Neural cell (in vitro differentiated cells): ENCODE measurements around the gene RWDD4. TPM values are rescaled to one million over a fixed set of nuclear protein-coding genes. Genes with fewer than 3 reads are reported as not detected.

Experiments
- H2AFZ ChIP-seq: fragments of 200-600, 300-800 bp; sonication (generic), shearing (Covaris generic); 2 replicates; pipeline ENCODE4 v1.6.0; 2014; ENCODE audit warnings: low read depth, mild to moderate bottlenecking, antibody characterized with exemption, low read length, moderate library complexity
- H3F3A ChIP-seq: fragments of 200-600 bp; shearing (Covaris generic); 2 replicates; pipeline ENCODE4 v1.6.1; 2016; ENCODE audit warnings: mild to moderate bottlenecking, moderate library complexity, mixed read lengths, antibody characterized with exemption, low read length; ENCODE audit not compliant: insufficient read depth, poor library complexity, severe bottlenecking
- H3K27ac ChIP-seq: fragments of 200-600, 300-800 bp; sonication (generic), shearing (Covaris generic); 2 replicates; pipeline ENCODE4 v1.5.1; 2014; ENCODE audit warnings: mild to moderate bottlenecking, low read length, moderate library complexity
- H3K27me3 ChIP-seq: fragments of 300-800, 200-600 bp; sonication (generic), shearing (Covaris generic); 2 replicates; pipeline ENCODE4 v1.6.0; 2014; ENCODE audit warnings: mild to moderate bottlenecking, low read depth, low read length, moderate library complexity; ENCODE audit not compliant: insufficient read depth
- H3K36me3 ChIP-seq: fragments of 300-800, 200-600 bp; sonication (generic), shearing (Covaris generic); 2 replicates; pipeline ENCODE4 v1.5.1; 2014; ENCODE audit warnings: mild to moderate bottlenecking, antibody characterized with exemption, low read length, moderate library complexity; ENCODE audit not compliant: insufficient read depth
- H3K4me2 ChIP-seq: fragments of 300-800, 200-600 bp; sonication (generic), shearing (Covaris generic); 2 replicates; pipeline ENCODE4 v1.6.0; 2014; ENCODE audit warnings: mild to moderate bottlenecking, low read length
- H3K4me3 ChIP-seq: fragments of 300-800, 200-600 bp; sonication (generic), shearing (Covaris generic); 2 replicates; pipeline ENCODE4 v1.5.1; 2014; ENCODE audit warnings: mild to moderate bottlenecking, low read length, moderate library complexity
- H3K79me2 ChIP-seq: fragments of 200-600 bp; shearing (Covaris generic); replicated peaks from 2 replicates; pipeline ENCODE4 v1.6.0; 2014; ENCODE audit warnings: mild to moderate bottlenecking, low read length, moderate library complexity; ENCODE audit not compliant: insufficient read depth
- H3K9ac ChIP-seq: fragments of 300-800, 200-600 bp; sonication (generic), shearing (Covaris generic); 2 replicates; pipeline ENCODE4 v1.6.1; 2016; ENCODE audit warnings: mild to moderate bottlenecking, low read length, mixed read lengths
- H3K9me2 ChIP-seq: fragments of 200-600 bp; shearing (Covaris generic); 2 replicates; pipeline ENCODE4 v1.6.1; 2016; ENCODE audit warnings: mild to moderate bottlenecking, low read length, mixed read lengths; ENCODE audit not compliant: insufficient read depth
- H3K9me3 ChIP-seq: fragments of 200-600, 300-800 bp; sonication (generic), shearing (Covaris generic); 2 replicates; pipeline ENCODE4 v1.6.1; 2016; ENCODE audit warnings: mild to moderate bottlenecking, mixed run types, low read length, moderate library complexity, mixed read lengths
- H4K20me1 ChIP-seq: fragments of 200-600 bp; shearing (Covaris generic); 2 replicates; pipeline ENCODE4 v1.6.1; 2016; ENCODE audit warnings: mild to moderate bottlenecking, mixed run types; ENCODE audit not compliant: insufficient read depth
- CTCF ChIP-seq: fragments of 450-650 bp; IDR thresholded peaks from 2 replicates; pipeline ENCODE4 v1.5.1; 2014; ENCODE audit warnings: antibody characterized with exemption, mild to moderate bottlenecking, moderate library complexity; ENCODE audit not compliant: poor library complexity, severe bottlenecking
- EP300 ChIP-seq: fragments of 450-650 bp; conservative IDR thresholded peaks from 2 replicates; pipeline ENCODE4 v1.6.1; 2014; ENCODE audit warnings: antibody characterized with exemption, mild to moderate bottlenecking, moderate library complexity; ENCODE audit not compliant: poor library complexity, severe bottlenecking
- EZH2 ChIP-seq: fragments of 200-600, 300-800 bp; shearing (Covaris generic), sonication (generic); IDR thresholded peaks from 2 replicates; pipeline ENCODE4 v1.6.1; 2014; ENCODE audit warnings: antibody characterized with exemption, low read length, borderline replicate concordance, mild to moderate bottlenecking; ENCODE audit not compliant: insufficient read depth, poor library complexity, severe bottlenecking
- MXI1 ChIP-seq: fragments of 450-650 bp; conservative IDR thresholded peaks from 2 replicates; pipeline ENCODE4 v1.6.1; 2014; ENCODE audit warnings: antibody characterized with exemption, mild to moderate bottlenecking; ENCODE audit not compliant: poor library complexity, severe bottlenecking
- POLR2AphosphoS5 ChIP-seq: IDR thresholded peaks from 2 replicates; pipeline ENCODE4 v1.6.1; 2012
- RAD21 ChIP-seq: fragments of 450-650 bp; conservative IDR thresholded peaks from 2 replicates; pipeline ENCODE4 v1.6.1; 2014; ENCODE audit warnings: antibody characterized with exemption, mild to moderate bottlenecking, moderate library complexity
- SMC3 ChIP-seq: fragments of 450-650 bp; conservative IDR thresholded peaks from 2 replicates; pipeline ENCODE4 v1.6.1; 2014; ENCODE audit warnings: antibody characterized with exemption, mild to moderate bottlenecking, moderate library complexity; ENCODE audit not compliant: poor library complexity
- TAF1 ChIP-seq: IDR thresholded peaks from 2 replicates; pipeline ENCODE4 v1.6.1; 2012; ENCODE audit warnings: low read depth
- polyA plus RNA-seq: library from polyadenylated mRNA; depleted of rRNA; stranded (reverse); fragments of >200 nt; gene quantifications from 2 replicates; pipeline ENCODE4 v1.2.3, GENCODE V29; 2014
- TF ChIP-seq, protein P1 (sequence below): IDR thresholded peaks from 2 replicates; pipeline ENCODE4 v1.6.1; 2012; ENCODE audit warnings: borderline replicate concordance

Gene RWDD4
- polyA plus RNA-seq, 1 donor from 2014 or later = 68.2 TPM

DNA sequence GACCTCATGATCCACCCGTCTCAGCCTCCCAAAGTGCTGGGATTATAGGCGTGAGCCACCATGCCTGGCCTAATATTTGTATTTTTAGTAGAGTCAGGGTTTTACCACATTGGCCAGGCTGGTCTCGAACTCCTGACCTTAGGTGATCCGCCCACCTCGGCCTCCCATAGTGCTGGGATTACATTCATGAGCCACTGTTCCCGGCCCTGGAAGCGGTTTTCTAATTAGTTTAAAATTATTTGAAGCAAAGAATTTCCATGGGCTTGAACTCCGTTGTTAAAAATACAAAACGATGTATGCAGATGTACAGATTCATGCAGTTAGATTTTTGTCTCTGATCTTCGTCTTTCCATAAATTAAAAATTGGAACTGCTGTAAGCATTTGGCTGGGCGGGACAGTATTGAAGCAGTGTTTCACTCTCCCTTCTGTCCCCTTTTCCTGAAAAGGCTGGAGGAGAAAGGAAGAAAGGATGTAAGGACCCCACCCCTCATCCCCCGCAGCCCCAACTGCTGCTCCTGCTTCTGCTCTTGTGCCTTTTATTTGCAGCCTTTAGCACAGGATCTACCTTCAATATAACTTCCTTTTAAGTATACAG is 12.1 kb upstream of the RWDD4 start:
- H3K9me3 ChIP-seq = no peaks in the 10 kb centered on the region
- no peak overlapping the region for H3K4me2 ChIP-seq
- H3F3A ChIP-seq = no peaks in the 10 kb centered on the region
- H3K9ac ChIP-seq = no peak overlapping the region
- H2AFZ ChIP-seq = no peak overlapping the region
- peaks cover 27% of the 10 kb centered on the region for H3K36me3 ChIP-seq
- no peaks in the 10 kb centered on the region for H3K9me2 ChIP-seq
- H3K27me3 ChIP-seq = no peaks in the 10 kb centered on the region
- no peak overlapping the region for H3K27ac ChIP-seq
- no peak for TF ChIP-seq POLR2AphosphoS5
- no peak for TF ChIP-seq RAD21
- TF ChIP-seq SMC3 = no peak
- no peak for TF ChIP-seq MXI1
- no peak for TF ChIP-seq EP300
- TF ChIP-seq EZH2 = no peak
- H4K20me1 ChIP-seq = no peaks in the 10 kb centered on the region
- H3K4me3 ChIP-seq = no peak overlapping the region
- H3K79me2 ChIP-seq = no peaks in the 10 kb centered on the region

GRCh38 chr4:183670251-183670650 is 11.3 kb upstream of the RWDD4 start:
- Histone ChIP-seq H3K9me2 (no peaks in the 10 kb centered on the region), H3K9ac (no peak overlapping the region), H4K20me1 (no peaks in the 10 kb centered on the region), H3K9me3 (no peaks in the 10 kb centered on the region), H3K27me3 (no peaks in the 10 kb centered on the region), H3K4me3 (no peak overlapping the region), H3F3A (no peaks in the 10 kb centered on the region), H2AFZ (no peak overlapping the region), H3K27ac (no peak overlapping the region), H3K79me2 (no peaks in the 10 kb centered on the region), H3K36me3 (peaks cover 22% of the 10 kb centered on the region), H3K4me2 (no peak overlapping the region)
- no peak for TF ChIP-seq MXI1
- no peak for TF ChIP-seq SMC3
- TF ChIP-seq EP300 = no peak
- no peak for TF ChIP-seq EZH2
- TF ChIP-seq POLR2AphosphoS5 = no peak
- no peak for TF ChIP-seq CTCF
- TF ChIP-seq TAF1 = no peak
- no peak for TF ChIP-seq RAD21
- TF ChIP-seq, protein P1, sequence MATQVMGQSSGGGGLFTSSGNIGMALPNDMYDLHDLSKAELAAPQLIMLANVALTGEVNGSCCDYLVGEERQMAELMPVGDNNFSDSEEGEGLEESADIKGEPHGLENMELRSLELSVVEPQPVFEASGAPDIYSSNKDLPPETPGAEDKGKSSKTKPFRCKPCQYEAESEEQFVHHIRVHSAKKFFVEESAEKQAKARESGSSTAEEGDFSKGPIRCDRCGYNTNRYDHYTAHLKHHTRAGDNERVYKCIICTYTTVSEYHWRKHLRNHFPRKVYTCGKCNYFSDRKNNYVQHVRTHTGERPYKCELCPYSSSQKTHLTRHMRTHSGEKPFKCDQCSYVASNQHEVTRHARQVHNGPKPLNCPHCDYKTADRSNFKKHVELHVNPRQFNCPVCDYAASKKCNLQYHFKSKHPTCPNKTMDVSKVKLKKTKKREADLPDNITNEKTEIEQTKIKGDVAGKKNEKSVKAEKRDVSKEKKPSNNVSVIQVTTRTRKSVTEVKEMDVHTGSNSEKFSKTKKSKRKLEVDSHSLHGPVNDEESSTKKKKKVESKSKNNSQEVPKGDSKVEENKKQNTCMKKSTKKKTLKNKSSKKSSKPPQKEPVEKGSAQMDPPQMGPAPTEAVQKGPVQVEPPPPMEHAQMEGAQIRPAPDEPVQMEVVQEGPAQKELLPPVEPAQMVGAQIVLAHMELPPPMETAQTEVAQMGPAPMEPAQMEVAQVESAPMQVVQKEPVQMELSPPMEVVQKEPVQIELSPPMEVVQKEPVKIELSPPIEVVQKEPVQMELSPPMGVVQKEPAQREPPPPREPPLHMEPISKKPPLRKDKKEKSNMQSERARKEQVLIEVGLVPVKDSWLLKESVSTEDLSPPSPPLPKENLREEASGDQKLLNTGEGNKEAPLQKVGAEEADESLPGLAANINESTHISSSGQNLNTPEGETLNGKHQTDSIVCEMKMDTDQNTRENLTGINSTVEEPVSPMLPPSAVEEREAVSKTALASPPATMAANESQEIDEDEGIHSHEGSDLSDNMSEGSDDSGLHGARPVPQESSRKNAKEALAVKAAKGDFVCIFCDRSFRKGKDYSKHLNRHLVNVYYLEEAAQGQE = no peak
